Measurements from ENCODE around the gene LRP10.
"Not testable (repeated sequence)": the region's sequence is repeated elsewhere in the genome, so short reads cannot be mapped to it uniquely, and the experiment has no call there.

The LRP10 gene

DNA sequence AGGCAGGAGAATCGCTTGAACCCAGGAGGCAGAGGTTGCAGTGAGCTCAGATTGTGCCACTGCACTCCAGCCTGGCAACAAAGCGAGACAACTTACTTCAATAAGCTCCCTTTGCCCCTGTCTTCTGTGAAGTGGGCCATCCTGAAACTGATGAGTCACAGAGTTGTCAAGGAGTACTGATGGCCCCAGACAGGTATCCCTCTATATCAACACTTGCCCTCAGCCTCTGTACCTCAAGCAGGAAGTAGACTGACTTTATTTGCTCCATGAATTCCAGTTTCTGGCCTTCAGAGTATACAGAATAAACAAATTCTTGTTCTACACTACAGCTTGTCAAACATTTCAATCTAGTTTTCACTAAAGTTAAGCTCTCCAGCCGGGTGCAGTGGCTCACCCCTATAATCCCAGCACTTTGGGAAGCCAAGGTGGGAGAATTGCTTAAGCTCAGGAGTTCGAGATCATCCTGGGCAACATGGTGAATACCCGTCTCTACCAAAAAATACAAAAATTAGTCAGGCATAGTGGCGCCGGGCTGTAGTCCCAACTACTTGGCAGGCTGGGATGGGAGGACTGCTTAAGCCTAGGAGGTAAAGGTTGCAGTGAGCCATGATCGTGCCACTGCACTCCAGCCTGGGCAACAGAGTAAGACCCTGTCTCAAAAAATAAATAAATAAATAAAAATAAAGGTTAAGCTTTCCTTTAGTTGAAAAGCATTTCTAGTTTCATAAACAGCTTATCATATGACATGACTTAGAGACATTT is 16.4 kb upstream of the LRP10 start:
- Histone ChIP-seq H3K4me3 (ENCODE audit: low read depth, low read length) (no peak overlapping the region), H3K27me3 (ENCODE audit: control insufficient read depth, insufficient read depth, low read length) (no peaks in the 10 kb centered on the region), H3K36me3 (ENCODE audit: control insufficient read depth, insufficient read depth, low read length) (no peaks in the 10 kb centered on the region), H3K4me1 (ENCODE audit: control insufficient read depth, insufficient read depth, low read length) (peaks cover 2% of the 10 kb centered on the region), H3K9ac (ENCODE audit: low read depth, low read length) (no peak overlapping the region), H3K9me3 (ENCODE audit: control insufficient read depth, insufficient read depth, low read length) (no peaks in the 10 kb centered on the region)

DNA sequence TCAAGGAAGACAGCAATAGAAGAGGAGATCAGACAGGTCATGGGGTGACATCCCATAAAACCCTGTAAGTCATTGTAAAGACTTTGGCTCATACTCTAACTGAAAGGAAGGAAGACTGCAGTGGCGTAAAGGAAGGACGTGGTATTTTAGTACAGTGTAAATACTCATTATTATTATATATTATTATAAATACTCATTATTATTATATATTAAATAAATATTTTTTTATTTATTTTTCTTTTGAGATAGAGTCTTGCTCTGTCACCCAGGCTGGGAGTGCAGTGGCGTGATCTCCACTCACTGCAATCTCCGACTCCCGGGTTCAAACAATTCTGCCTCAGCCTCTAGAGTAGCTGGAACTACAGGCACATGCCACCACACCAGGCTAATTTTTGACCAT is 15.1 kb upstream of the LRP10 start:
- Histone ChIP-seq H3K9me3 (ENCODE audit: control insufficient read depth, insufficient read depth, low read length) (no peaks in the 10 kb centered on the region), H3K4me3 (ENCODE audit: low read depth, low read length) (no peak overlapping the region), H3K27me3 (ENCODE audit: control insufficient read depth, insufficient read depth, low read length) (no peaks in the 10 kb centered on the region), H3K36me3 (ENCODE audit: control insufficient read depth, insufficient read depth, low read length) (no peaks in the 10 kb centered on the region), H3K9ac (ENCODE audit: low read depth, low read length) (no peak overlapping the region), H3K4me1 (ENCODE audit: control insufficient read depth, insufficient read depth, low read length) (peaks cover 2% of the 10 kb centered on the region)

DNA sequence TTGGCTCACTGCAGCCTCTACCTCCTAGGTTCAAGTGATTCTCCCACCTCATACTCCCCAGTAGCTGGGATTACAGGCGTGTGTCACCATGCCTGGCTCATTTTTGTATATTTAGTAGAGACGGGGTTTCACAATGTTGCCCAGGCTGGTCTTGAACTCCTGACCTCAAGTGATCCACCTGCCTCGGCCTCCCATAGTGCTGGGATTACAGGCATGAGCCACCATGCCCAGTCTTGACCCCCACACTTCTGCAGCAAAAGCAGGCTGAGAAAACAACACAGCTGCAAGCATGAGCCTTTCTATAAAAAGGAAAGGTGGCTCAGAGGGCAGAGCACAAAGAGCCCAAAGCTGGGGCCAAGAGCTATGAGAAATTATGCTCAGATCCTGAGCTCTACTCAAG is 11.2 kb upstream of the LRP10 start:
- H3K9ac ChIP-seq (ENCODE audit: low read depth, low read length); H3K4me1 ChIP-seq (ENCODE audit: control insufficient read depth, insufficient read depth, low read length); H3K36me3 ChIP-seq (ENCODE audit: control insufficient read depth, insufficient read depth, low read length): not testable (repeated sequence)

DNA sequence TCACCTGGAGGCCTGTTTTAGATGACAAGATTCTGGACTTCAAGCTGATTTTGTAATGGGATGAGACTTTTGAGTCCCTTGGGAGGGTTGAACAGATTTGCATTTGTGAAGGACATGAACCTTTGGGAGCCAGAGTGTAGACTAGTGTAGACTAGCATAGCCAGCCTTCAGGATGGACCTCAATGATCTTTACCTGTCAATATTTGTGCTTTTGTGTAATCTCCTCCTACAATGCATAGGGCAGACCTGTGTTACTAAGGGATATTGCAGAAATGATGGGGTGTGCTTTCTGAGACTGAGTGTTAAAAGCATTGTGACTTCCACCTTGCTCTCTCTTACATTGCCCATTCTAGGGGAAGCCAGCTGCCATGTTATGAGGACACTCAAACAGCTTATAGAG is 9.9 kb upstream of the LRP10 start:
- no peaks in the 10 kb centered on the region for H3K9me3 ChIP-seq (ENCODE audit: control insufficient read depth, insufficient read depth, low read length)
- no peaks in the 10 kb centered on the region for H3K4me1 ChIP-seq (ENCODE audit: control insufficient read depth, insufficient read depth, low read length)
- no peaks in the 10 kb centered on the region for H3K27me3 ChIP-seq (ENCODE audit: control insufficient read depth, insufficient read depth, low read length)
- H3K9ac ChIP-seq (ENCODE audit: low read depth, low read length) = no peak overlapping the region
- H3K36me3 ChIP-seq (ENCODE audit: control insufficient read depth, insufficient read depth, low read length) = no peaks in the 10 kb centered on the region
- no peak overlapping the region for H3K4me3 ChIP-seq (ENCODE audit: low read depth, low read length)

More for the DNA sequence above, 11.2 kb upstream of the LRP10 start:
- H3K27me3 ChIP-seq (ENCODE audit: control insufficient read depth, insufficient read depth, low read length); H3K9me3 ChIP-seq (ENCODE audit: control insufficient read depth, insufficient read depth, low read length); H3K4me3 ChIP-seq (ENCODE audit: low read depth, low read length): not testable (repeated sequence)

DNA sequence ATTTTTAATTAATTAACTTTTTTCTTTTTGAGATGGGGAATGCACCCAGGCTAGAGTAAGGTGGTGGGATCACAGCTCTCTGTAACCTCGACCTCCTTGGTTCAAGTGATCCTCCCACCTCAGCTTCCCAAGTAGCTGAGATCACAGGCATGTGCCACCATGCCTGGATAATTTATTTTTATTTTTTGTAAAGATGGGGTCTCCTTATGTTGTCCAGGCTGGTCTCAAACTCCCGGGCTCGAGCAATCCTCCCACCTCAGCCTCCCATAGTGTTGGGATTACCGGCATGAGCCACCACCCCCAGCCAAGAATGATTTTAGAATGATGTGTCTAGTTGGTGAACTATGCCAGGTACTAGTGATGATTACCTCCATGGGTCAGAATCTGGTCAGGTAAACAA is 6.6 kb upstream of the LRP10 start:
- Histone ChIP-seq H3K4me3 (ENCODE audit: low read depth, low read length) (no peak overlapping the region), H3K9me3 (ENCODE audit: control insufficient read depth, insufficient read depth, low read length) (no peaks in the 10 kb centered on the region), H3K36me3 (ENCODE audit: control insufficient read depth, insufficient read depth, low read length) (no peaks in the 10 kb centered on the region), H3K4me1 (ENCODE audit: control insufficient read depth, insufficient read depth, low read length) (no peaks in the 10 kb centered on the region), H3K27me3 (ENCODE audit: control insufficient read depth, insufficient read depth, low read length) (no peaks in the 10 kb centered on the region), H3K9ac (ENCODE audit: low read depth, low read length) (no peak overlapping the region)

DNA sequence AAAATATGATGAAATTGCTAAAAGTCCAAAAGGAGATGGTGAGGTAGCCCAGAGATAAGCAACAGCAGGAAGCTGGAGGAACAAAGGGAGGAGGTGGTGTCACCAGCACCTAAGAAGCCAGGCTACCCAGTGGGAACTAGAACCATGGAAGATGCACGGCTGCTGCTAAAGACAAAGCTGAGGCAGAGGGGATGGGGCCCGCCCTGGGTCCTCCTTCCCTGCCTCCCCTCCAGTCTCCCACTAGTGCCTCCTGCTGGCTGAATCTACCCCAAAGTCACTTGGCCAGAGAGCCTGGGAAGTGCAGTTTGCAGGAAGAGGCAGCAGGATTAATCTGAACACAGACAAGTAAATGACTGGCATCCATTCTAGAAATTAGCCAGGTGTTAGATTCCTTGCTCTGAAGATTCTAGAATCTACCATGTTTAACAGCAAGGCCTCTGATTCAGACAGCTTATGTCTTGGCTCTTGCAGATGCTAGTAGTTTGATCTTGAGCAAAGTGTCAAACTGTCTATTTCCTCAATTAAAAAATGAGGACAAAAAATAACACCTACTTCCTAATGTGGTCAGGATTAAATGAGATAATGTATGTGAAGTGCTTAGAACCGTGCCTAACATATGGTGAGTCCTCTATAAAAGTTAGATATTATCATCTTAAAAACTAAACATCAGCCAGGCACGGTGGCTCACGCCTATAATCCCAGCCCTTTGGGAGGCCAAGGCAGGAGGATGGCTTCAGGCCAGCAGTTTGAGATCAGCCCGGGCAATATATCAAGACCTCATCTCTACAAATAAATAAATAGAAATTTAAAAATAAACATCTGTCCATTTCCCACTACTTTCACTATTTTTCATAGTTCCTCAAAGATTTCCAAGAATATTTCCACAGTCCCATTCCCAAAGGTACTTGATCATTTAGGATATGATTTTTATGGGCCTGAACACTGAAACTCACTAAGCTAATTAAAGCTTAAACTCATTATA is 5.8 kb upstream of the LRP10 start:
- Histone ChIP-seq H3K27me3 (ENCODE audit: control insufficient read depth, insufficient read depth, low read length) (no peaks in the 10 kb centered on the region), H3K4me3 (ENCODE audit: low read depth, low read length) (no peak overlapping the region), H3K4me1 (ENCODE audit: control insufficient read depth, insufficient read depth, low read length) (peaks cover 3% of the 10 kb centered on the region), H3K9ac (ENCODE audit: low read depth, low read length) (no peak overlapping the region), H3K36me3 (ENCODE audit: control insufficient read depth, insufficient read depth, low read length) (no peaks in the 10 kb centered on the region), H3K9me3 (ENCODE audit: control insufficient read depth, insufficient read depth, low read length) (no peaks in the 10 kb centered on the region)

DNA sequence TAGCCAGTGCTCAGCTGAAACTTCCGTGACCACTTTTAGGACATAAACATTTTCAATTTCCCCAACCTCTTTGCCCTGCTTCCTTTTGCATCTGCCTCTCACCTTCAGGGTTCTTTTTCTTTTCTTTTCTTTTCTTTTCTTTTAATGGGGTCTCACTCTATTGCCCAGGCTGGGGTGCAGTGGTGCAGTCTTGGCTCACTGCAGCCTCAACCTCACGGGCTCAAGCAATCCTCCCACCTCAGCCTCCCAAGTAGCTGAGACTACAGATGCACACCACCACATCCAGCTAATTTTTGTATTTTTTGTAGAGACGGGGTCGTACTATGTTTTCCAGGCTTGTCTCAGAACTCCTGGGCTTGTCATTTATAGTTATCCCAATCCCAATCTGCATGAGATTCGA is 4.7 kb upstream of the LRP10 start:
- no peaks in the 10 kb centered on the region for H3K9me3 ChIP-seq (ENCODE audit: control insufficient read depth, insufficient read depth, low read length)
- H3K36me3 ChIP-seq (ENCODE audit: control insufficient read depth, insufficient read depth, low read length) = no peaks in the 10 kb centered on the region
- H3K4me3 ChIP-seq (ENCODE audit: low read depth, low read length) = no peak overlapping the region
- no peak overlapping the region for H3K9ac ChIP-seq (ENCODE audit: low read depth, low read length)
- H3K27me3 ChIP-seq (ENCODE audit: control insufficient read depth, insufficient read depth, low read length) = no peaks in the 10 kb centered on the region
- peaks cover 7% of the 10 kb centered on the region for H3K4me1 ChIP-seq (ENCODE audit: control insufficient read depth, insufficient read depth, low read length)

DNA sequence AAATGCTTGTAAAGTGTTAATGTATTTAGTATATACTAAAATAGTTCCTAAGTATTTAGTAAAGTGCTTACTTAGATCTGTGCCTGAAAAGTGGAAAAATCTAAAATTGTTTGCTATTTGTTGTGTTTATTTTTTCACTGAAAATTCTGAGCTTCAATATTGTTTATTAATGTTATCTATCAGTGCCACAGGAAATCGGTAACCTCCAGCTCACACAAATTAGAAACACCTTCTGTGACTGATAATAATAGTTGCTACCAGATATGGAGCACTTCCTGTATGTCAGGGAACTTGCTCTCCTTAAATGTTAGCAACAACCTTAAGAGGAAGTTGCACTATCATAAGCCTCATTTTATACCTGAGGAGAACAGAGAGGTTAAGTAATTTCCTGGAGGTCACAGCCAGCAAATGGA is 723 bp upstream of the LRP10 start:
- Histone ChIP-seq H3K9ac (ENCODE audit: low read depth, low read length) (no peak overlapping the region), H3K27me3 (ENCODE audit: control insufficient read depth, insufficient read depth, low read length) (no peaks in the 10 kb centered on the region), H3K4me1 (ENCODE audit: control insufficient read depth, insufficient read depth, low read length) (peaks cover 9% of the 10 kb centered on the region), H3K4me3 (ENCODE audit: low read depth, low read length) (peak overlapping the region; percentile 84), H3K9me3 (ENCODE audit: control insufficient read depth, insufficient read depth, low read length) (no peaks in the 10 kb centered on the region), H3K36me3 (ENCODE audit: control insufficient read depth, insufficient read depth, low read length) (peaks cover under 1% of the 10 kb centered on the region)

DNA sequence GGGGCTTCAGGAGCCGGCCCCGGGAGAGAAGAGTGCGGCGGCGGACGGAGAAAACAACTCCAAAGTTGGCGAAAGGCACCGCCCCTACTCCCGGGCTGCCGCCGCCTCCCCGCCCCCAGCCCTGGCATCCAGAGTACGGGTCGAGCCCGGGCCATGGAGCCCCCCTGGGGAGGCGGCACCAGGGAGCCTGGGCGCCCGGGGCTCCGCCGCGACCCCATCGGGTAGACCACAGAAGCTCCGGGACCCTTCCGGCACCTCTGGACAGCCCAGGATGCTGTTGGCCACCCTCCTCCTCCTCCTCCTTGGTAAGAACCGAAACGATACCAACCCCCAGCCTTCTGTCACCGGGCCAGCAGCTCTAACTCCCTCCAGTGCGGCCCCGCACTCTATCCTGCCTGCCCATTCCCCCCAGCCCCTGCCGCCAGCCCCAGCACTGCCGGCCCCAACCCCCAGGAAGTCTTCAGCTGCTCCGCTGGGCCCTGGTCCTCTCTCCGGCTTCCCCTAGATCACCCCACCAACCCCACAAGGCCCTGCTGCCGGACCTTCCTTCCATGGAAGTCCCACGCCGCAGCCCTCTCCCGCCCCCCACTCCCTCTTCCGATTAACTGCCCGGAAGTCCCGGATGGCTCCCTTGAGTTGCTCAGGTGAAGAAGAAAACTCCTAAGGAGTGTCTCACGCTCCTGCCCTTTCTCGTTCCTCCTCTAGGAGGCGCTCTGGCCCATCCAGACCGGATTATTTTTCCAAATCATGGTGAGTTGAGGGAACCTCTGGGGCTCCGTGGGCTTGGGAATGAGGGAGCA is 693 bp downstream of the LRP10 start:
- peak overlapping the region; percentile 84 for H3K4me3 ChIP-seq (ENCODE audit: low read depth, low read length)
- peaks cover 8% of the 10 kb centered on the region for H3K36me3 ChIP-seq (ENCODE audit: control insufficient read depth, insufficient read depth, low read length)
- H3K4me1 ChIP-seq (ENCODE audit: control insufficient read depth, insufficient read depth, low read length) = peaks cover 9% of the 10 kb centered on the region
- no peaks in the 10 kb centered on the region for H3K9me3 ChIP-seq (ENCODE audit: control insufficient read depth, insufficient read depth, low read length)
- peak overlapping the region; percentile 16 for H3K9ac ChIP-seq (ENCODE audit: low read depth, low read length)
- H3K27me3 ChIP-seq (ENCODE audit: control insufficient read depth, insufficient read depth, low read length) = no peaks in the 10 kb centered on the region

DNA sequence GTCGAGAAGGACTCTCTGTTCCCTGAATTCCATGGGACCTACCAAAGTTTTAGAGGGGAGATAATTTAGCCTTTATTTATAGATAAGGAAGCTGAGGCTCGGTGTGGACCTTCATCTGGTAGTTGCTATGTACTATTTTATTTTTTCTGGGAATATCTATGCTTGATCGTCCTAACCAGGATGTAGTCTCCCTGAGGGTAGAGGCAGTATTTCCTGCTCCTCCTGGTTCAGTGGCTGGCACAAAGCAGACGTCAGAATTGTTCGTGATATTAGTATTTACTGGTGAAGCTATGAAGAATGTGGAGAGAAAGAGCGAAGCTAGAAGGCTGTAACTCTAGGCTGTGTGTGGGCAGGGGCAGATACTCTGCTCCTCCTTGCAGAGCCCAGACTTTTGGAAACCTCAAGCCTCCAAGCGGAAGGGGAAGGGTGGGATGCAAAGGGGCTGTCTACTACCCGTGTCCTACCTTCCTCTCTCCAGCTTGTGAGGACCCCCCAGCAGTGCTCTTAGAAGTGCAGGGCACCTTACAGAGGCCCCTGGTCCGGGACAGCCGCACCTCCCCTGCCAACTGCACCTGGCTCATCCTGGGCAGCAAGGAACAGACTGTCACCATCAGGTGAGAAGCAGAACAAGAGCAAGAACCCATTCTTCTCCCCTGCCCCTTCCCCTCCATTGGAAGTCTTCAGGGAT is 1.4 kb downstream of the LRP10 start:
- no peaks in the 10 kb centered on the region for H3K9me3 ChIP-seq (ENCODE audit: control insufficient read depth, insufficient read depth, low read length)
- H3K27me3 ChIP-seq (ENCODE audit: control insufficient read depth, insufficient read depth, low read length) = no peaks in the 10 kb centered on the region
- H3K4me3 ChIP-seq (ENCODE audit: low read depth, low read length) = peak overlapping the region; percentile 84
- H3K36me3 ChIP-seq (ENCODE audit: control insufficient read depth, insufficient read depth, low read length) = peaks cover 11% of the 10 kb centered on the region
- H3K4me1 ChIP-seq (ENCODE audit: control insufficient read depth, insufficient read depth, low read length) = peaks cover 9% of the 10 kb centered on the region
- H3K9ac ChIP-seq (ENCODE audit: low read depth, low read length) = peak overlapping the region; percentile 16

All from iPS-15b (cell line).